Fibroblast of pulmonary artery (primary cell): Measurements from ENCODE around the gene CHST8.

Source experiments
- DNase-seq: peaks from one replicate; pipeline ENCODE4 v3.0.0-alpha.2; 2010; ENCODE audit warnings: low read depth
- H3K4me3 ChIP-seq: replicated peaks from 2 replicates; pipeline ENCODE4 v1.5.1; 2011; ENCODE audit warnings: low read depth, mild to moderate bottlenecking, control low read depth, low read length, moderate library complexity
- TF ChIP-seq, protein P1 (sequence below): IDR thresholded peaks from 2 replicates; pipeline ENCODE4 v1.5.1; 2011; ENCODE audit warnings: mild to moderate bottlenecking, control low read depth, low read length, inconsistent platforms; ENCODE audit errors: missing control alignments

CHST8 gene

DNA sequence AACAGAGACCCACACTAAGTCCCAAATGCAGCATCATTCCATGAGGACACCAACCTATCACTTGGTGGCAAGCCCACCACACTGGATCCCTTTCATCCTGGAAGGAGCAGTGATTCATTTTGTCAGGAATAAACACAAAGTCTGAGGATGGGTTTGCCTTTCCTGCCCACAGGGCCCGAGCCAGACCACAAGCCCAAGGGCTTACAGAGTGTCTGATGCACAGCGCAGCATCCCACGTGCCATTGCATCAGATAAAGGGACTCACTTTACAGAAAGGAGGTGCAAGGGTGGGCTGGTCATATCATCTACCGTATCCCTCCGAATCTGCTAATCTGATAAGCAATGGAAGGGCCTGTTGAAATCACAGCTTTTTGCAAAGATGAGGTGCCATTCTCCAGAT, 162.7 kb downstream of the CHST8 start:
- DNase-seq: no peak
- TF ChIP-seq, protein P1, sequence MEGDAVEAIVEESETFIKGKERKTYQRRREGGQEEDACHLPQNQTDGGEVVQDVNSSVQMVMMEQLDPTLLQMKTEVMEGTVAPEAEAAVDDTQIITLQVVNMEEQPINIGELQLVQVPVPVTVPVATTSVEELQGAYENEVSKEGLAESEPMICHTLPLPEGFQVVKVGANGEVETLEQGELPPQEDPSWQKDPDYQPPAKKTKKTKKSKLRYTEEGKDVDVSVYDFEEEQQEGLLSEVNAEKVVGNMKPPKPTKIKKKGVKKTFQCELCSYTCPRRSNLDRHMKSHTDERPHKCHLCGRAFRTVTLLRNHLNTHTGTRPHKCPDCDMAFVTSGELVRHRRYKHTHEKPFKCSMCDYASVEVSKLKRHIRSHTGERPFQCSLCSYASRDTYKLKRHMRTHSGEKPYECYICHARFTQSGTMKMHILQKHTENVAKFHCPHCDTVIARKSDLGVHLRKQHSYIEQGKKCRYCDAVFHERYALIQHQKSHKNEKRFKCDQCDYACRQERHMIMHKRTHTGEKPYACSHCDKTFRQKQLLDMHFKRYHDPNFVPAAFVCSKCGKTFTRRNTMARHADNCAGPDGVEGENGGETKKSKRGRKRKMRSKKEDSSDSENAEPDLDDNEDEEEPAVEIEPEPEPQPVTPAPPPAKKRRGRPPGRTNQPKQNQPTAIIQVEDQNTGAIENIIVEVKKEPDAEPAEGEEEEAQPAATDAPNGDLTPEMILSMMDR: no peak
- H3K4me3 ChIP-seq: no peak overlapping the region

GRCh38 chr19:33785795-33786194, 164.0 kb downstream of the CHST8 start:
- DNase-seq: peak; percentile 22
- TF ChIP-seq, protein P1: no peak
- H3K4me3 ChIP-seq: no peak overlapping the region

GRCh38 chr19:33788676-33789075, 166.9 kb downstream of the CHST8 start:
- H3K4me3 ChIP-seq: no peak overlapping the region
- DNase-seq: no peak
- TF ChIP-seq, protein P1: no peak

- TF ChIP-seq, protein P1: no peak
- DNase-seq: no peak
- H3K4me3 ChIP-seq: no peak overlapping the region
Measured at GRCh38 chr19:33789344-33789743, 167.6 kb downstream of the CHST8 start.

DNA sequence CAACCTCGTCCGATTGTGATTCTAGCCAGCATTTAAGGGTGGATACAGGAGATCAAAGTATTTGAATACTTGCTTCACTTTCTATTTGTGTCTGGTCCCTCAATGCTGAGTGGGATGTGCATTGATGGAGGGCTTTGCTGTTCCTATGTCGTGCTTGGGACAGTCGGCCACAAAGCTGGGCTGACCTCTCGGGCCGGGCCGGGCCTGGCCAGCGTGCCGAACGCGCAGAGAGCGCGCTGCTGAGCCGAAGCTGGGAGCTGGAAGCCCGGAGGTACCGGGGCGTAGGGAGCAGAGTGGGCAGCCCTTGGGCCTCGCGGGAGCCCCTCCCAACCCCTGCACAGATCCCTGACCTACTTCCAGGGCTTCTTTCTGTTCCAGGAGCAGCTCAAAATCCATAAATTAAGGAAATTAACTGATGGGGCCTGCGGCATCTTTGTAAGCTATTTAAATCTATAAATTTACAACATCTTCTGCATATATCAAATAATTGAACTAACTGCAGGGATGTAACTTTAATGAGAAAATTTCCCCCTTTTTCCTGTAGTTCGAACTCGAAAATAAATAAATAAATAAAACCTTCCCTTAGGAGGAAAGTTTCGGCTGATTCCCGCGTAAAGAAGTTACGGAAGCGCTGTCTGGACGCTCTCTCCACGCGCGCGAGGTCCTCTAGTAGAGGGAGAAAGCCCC, 173.1 kb downstream of the CHST8 start:
- TF ChIP-seq, protein P1: no peak
- H3K4me3 ChIP-seq: peak overlapping the region; percentile 76
- DNase-seq: peak; percentile 26

DNA sequence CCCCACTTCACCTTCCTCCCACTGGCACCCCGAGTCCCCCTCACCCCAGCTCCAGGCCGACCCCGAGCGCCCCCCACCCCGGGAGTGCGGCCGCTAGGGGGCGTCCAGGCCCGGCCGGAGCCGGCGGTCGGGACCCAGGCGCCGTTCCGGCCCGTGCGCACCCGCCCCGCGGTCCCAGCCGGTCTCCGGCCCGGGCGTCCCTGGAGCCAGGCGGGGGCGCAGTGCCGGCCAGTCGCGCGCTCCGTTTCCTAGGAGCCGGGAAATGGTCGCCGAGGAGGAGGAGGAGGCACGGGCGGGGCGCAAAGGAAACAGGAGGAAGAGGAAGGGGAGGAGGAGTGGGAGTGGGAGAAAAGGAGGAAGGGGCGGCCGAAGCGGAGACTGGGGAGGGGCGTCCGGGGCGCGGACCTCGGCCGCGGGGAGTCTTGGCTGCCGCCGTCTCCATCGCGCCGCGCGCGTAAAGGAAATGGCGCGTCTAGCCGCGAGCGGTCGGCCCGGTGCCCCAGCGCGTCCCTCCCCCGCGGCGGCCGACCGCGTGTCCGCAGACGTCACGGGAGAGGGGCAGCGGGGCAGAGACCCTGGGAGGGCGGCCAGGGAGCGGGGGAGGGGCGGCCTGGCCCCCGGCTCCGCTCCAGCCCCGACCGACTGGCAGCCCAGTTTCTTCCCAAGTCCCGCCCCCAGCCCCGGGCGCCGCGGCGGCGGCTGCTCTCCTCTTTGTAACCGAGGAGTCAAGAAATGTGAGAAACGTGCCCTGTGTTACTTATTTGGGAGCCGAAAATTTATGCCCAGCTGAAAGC, 173.8 kb downstream of the CHST8 start:
- H3K4me3 ChIP-seq: peak overlapping the region; percentile 76
- TF ChIP-seq, protein P1: peak; percentile 28
- peak; percentile 90 for DNase-seq
